ENCODE measurements around the gene TMEM169. TPM values are rescaled to one million over a fixed set of nuclear protein-coding genes. Genes with fewer than 3 reads are reported as not detected.

TMEM169 gene
- total RNA-seq, 2 experiments from 2014 or later: 0.27 to 0.53 TPM

DNA sequence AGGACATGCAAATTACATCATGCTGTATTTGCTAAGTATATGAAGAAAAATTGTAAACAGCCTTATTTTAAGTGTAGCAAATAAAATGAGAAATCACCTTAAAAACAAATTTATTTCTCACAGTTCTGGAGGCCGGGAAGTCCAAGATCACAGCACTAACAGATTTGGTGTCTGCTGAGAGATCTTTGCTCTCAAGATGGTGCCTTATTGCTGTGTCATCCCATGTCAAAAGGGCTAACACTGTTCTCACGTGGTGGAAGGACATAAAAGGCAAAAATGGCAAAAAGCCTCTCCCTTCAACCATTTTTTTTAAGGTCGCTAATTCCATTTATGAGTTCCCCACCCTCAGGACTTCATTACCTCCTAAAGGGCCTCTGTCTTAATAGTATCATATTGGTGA is 39.5 kb downstream of the TMEM169 start:
- no peaks in the 10 kb centered on the region for H3K27me3 ChIP-seq (ENCODE audit: control insufficient read depth in 1 of 2, insufficient read depth in 2 of 2, low read length in 2 of 2)
- H3K9me3 ChIP-seq (ENCODE audit: control insufficient read depth in 1 of 2, insufficient read depth in 1 of 2, low read length in 2 of 2): no peaks in the 10 kb centered on the region
- Mint-ChIP-seq H3K4me1 (ENCODE audit: low read depth) (peaks cover 82% of the 10 kb centered on the region), H3K27me3 (no peaks in the 10 kb centered on the region), H3K27ac (peak overlapping the region; percentile 53), H3K9me3 (no peaks in the 10 kb centered on the region), H3K36me3 (ENCODE audit: low read depth) (peaks cover 99% of the 10 kb centered on the region), H3K4me3 (no peak overlapping the region)
- no peak for TF ChIP-seq CTCF (IDR thresholded peaks at IDR 0.05)
- ChIA-PET POLR2A (no interaction called here), CTCF (no interaction called here)
- peaks cover 3% of the 10 kb centered on the region for H3K4me1 ChIP-seq (ENCODE audit: insufficient read depth, low read length)
- DNase-seq (no peak), ATAC-seq (ENCODE audit: poor library complexity) (no peak)
- peaks cover 100% of the 10 kb centered on the region for H3K36me3 ChIP-seq (ENCODE audit: insufficient read depth, low read length)
- H3K27ac ChIP-seq (ENCODE audit: low read depth in 1 of 2, low read length in 2 of 2): no peak overlapping the region
- H3K4me3 ChIP-seq (ENCODE audit: low read length): no peak overlapping the region
- intact Hi-C loops (cut with DNase I, micrococcal nuclease): no loop called here

- H3K36me3 ChIP-seq (ENCODE audit: insufficient read depth, low read length): peaks cover 99% of the 10 kb centered on the region
- no peak overlapping the region for H3K27ac ChIP-seq (ENCODE audit: low read depth in 1 of 2, low read length in 2 of 2)
- ChIA-PET CTCF (interaction anchor here (1.2 to 1.4 kb wide), 2 partner anchors 17 to 42 kb away, joined by 3 read pairs; no protein-coding TSS in a partner anchor), POLR2A (interaction anchor here (0.6 kb wide), 1 partner anchor 16 kb away, joined by 3 read pairs; no protein-coding TSS in a partner anchor)
- Mint-ChIP-seq H3K27ac (peak overlapping the region; percentile 64), H3K9me3 (no peaks in the 10 kb centered on the region), H3K4me1 (ENCODE audit: low read depth) (peaks cover 77% of the 10 kb centered on the region), H3K4me3 (no peak overlapping the region), H3K27me3 (no peaks in the 10 kb centered on the region), H3K36me3 (ENCODE audit: low read depth) (peaks cover 100% of the 10 kb centered on the region)
- TF ChIP-seq CTCF (IDR thresholded peaks at IDR 0.05): no peak
- no peaks in the 10 kb centered on the region for H3K9me3 ChIP-seq (ENCODE audit: control insufficient read depth in 1 of 2, insufficient read depth in 1 of 2, low read length in 2 of 2)
- ATAC-seq (ENCODE audit: poor library complexity) (no peak), DNase-seq (no peak)
- intact Hi-C loops (cut with DNase I, micrococcal nuclease): loop anchor here in 1 of 2 experiments (5.0 kb wide), 1 partner anchor 35 kb away; no protein-coding TSS in a partner anchor
- H3K4me1 ChIP-seq (ENCODE audit: insufficient read depth, low read length): peaks cover 4% of the 10 kb centered on the region
- no peaks in the 10 kb centered on the region for H3K27me3 ChIP-seq (ENCODE audit: control insufficient read depth in 1 of 2, insufficient read depth in 2 of 2, low read length in 2 of 2)
- no peak overlapping the region for H3K4me3 ChIP-seq (ENCODE audit: low read length)
Observed at GRCh38 chr2:216126943-216127342, 45.2 kb downstream of the TMEM169 start.

- H3K4me3 Mint-ChIP-seq: no peak overlapping the region
- H3K27me3 Mint-ChIP-seq: no peaks in the 10 kb centered on the region
- ATAC-seq (ENCODE audit: poor library complexity) (no peak), DNase-seq (no peak)
- H3K27me3 ChIP-seq (ENCODE audit: control insufficient read depth in 1 of 2, insufficient read depth in 2 of 2, low read length in 2 of 2): no peaks in the 10 kb centered on the region
- peaks cover 100% of the 10 kb centered on the region for H3K36me3 Mint-ChIP-seq (ENCODE audit: low read depth)
- H3K9me3 Mint-ChIP-seq: no peaks in the 10 kb centered on the region
- H3K4me3 ChIP-seq (ENCODE audit: low read length): no peak overlapping the region
- TF ChIP-seq CTCF (IDR thresholded peaks at IDR 0.05): no peak
- POLR2A ChIA-PET: interaction anchor here (0.6 to 1.7 kb wide), 3 partner anchors 21 to 69 kb away, joined by 3 to 4 read pairs (median 4); partner anchors contain the start of gene XRCC5
- peaks cover 98% of the 10 kb centered on the region for H3K36me3 ChIP-seq (ENCODE audit: insufficient read depth, low read length)
- H3K4me1 ChIP-seq (ENCODE audit: insufficient read depth, low read length): peaks cover 4% of the 10 kb centered on the region
- intact Hi-C loops (cut with DNase I, micrococcal nuclease): no loop called here
- peaks cover 83% of the 10 kb centered on the region for H3K4me1 Mint-ChIP-seq (ENCODE audit: low read depth)
- no peak overlapping the region for H3K27ac ChIP-seq (ENCODE audit: low read depth in 1 of 2, low read length in 2 of 2)
- no peaks in the 10 kb centered on the region for H3K9me3 ChIP-seq (ENCODE audit: control insufficient read depth in 1 of 2, insufficient read depth in 1 of 2, low read length in 2 of 2)
- CTCF ChIA-PET: interaction anchor here (0.6 to 1.6 kb wide), 6 partner anchors 11 to 1910 kb away, joined by 3 to 8 read pairs (median 4); no protein-coding TSS in a partner anchor
- peak overlapping the region; percentile 68 for H3K27ac Mint-ChIP-seq
Observed at GRCh38 chr2:216130346-216130971, 48.7 kb downstream of the TMEM169 start.
